ENCODE data around the gene COX8C.

- TF ChIP-seq CTCF (IDR thresholded peaks at IDR 0.05; ENCODE audit: poor library complexity, severe bottlenecking) (no peak), SMC3 (conservative IDR thresholded peaks at IDR 0.05; ENCODE audit: poor library complexity) (no peak), EZH2 (IDR thresholded peaks at IDR 0.05; ENCODE audit: borderline replicate concordance, insufficient read depth, low read length, poor library complexity, severe bottlenecking) (no peak), REST (IDR thresholded peaks at IDR 0.05; ENCODE audit: borderline replicate concordance) (no peak)
Observed at GRCh38 chr14:93329965-93330608, 16.9 kb upstream of the COX8C start.
